Measurements from ENCODE around the gene POPDC3.

GRCh38 chr6:105193647-105194046 is 13.8 kb upstream of the POPDC3 start:
- TF ChIP-seq CTCF (conservative IDR thresholded peaks at IDR 0.05) (no peak), EZH2 (IDR thresholded peaks at IDR 0.05; ENCODE audit: low read depth) (no peak)

Measured in PC-9 (cell line).